NOMO-1 (cell line): ENCODE measurements around the gene CRACR2A.

ENCODE experiments used
- DNase-seq, 2 experiments: peaks; one replicate each; lab custom pipeline; 2025; ENCODE audit not compliant: unreplicated experiment in 2 of 2; lab: John Stamatoyannopoulos, UW

The CRACR2A gene

GRCh38 chr12:3602488-3602887, 150.4 kb downstream of the CRACR2A start:
- no peak for DNase-seq

- DNase-seq: no peak
These were observed 151.3 kb downstream of the CRACR2A start for GRCh38 chr12:3601461-3602150.

GRCh38 chr12:3600951-3601350, 152.0 kb downstream of the CRACR2A start:
- DNase-seq: no peak

GRCh38 chr12:3600039-3600720, 152.7 kb downstream of the CRACR2A start:
- no peak for DNase-seq

- DNase-seq: no peak
These were observed 153.7 kb downstream of the CRACR2A start for GRCh38 chr12:3598896-3599860.

GRCh38 chr12:3597526-3598210, 155.2 kb downstream of the CRACR2A start:
- no peak for DNase-seq

GRCh38 chr12:3596703-3597415, 156.1 kb downstream of the CRACR2A start:
- DNase-seq: no peak

- no peak for DNase-seq
These were observed 157.2 kb downstream of the CRACR2A start for GRCh38 chr12:3595721-3596120.

- no peak for DNase-seq
These were observed 157.9 kb downstream of the CRACR2A start for GRCh38 chr12:3594966-3595365.

- DNase-seq: no peak
These were observed 158.9 kb downstream of the CRACR2A start for GRCh38 chr12:3593906-3594483.

GRCh38 chr12:3592856-3593625, 159.9 kb downstream of the CRACR2A start:
- no peak for DNase-seq

- no peak for DNase-seq
These were observed 163.2 kb downstream of the CRACR2A start for GRCh38 chr12:3589745-3590144.

- DNase-seq: no peak
These were observed 165.4 kb downstream of the CRACR2A start for GRCh38 chr12:3587402-3588013.

GRCh38 chr12:3583656-3584334, 169.1 kb downstream of the CRACR2A start:
- no peak for DNase-seq

GRCh38 chr12:3580094-3580749, 172.7 kb downstream of the CRACR2A start:
- DNase-seq: no peak

- no peak for DNase-seq
These were observed 173.3 kb downstream of the CRACR2A start for GRCh38 chr12:3579446-3580093.

GRCh38 chr12:3578557-3578956, 174.4 kb downstream of the CRACR2A start:
- no peak for DNase-seq
